ENCODE measurements around the gene ABTB2.

ABTB2 gene

DNA sequence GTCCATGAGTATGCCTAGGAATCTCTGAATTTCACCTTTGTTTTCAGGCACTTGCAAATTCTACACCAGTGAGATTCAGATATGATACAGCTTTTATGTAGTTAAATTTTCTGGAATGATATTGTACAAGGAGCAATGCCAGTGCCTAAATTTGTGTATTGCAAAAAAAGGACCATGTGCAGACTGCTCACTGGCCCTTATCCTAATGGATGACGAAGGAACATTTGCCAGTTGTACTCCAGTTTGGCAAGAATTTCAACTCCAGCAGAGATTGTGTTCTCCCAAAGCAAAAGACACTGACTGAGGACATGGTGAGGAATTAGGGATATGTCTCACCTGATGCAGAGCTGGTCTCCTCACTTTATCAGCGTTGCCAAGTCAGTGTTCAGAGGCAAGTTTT lies 243.8 kb downstream of the ABTB2 start:
- no peak for DNase-seq (ENCODE audit: extremely low read depth, low read depth)
- TF ChIP-seq, protein P1, sequence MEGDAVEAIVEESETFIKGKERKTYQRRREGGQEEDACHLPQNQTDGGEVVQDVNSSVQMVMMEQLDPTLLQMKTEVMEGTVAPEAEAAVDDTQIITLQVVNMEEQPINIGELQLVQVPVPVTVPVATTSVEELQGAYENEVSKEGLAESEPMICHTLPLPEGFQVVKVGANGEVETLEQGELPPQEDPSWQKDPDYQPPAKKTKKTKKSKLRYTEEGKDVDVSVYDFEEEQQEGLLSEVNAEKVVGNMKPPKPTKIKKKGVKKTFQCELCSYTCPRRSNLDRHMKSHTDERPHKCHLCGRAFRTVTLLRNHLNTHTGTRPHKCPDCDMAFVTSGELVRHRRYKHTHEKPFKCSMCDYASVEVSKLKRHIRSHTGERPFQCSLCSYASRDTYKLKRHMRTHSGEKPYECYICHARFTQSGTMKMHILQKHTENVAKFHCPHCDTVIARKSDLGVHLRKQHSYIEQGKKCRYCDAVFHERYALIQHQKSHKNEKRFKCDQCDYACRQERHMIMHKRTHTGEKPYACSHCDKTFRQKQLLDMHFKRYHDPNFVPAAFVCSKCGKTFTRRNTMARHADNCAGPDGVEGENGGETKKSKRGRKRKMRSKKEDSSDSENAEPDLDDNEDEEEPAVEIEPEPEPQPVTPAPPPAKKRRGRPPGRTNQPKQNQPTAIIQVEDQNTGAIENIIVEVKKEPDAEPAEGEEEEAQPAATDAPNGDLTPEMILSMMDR (IDR thresholded peaks at IDR 0.05; ENCODE audit: low read depth, low read length, missing control alignments) = no peak
- no peak overlapping the region for H3K4me3 ChIP-seq (replicated peaks; ENCODE audit: low read depth, low read length)

DNA sequence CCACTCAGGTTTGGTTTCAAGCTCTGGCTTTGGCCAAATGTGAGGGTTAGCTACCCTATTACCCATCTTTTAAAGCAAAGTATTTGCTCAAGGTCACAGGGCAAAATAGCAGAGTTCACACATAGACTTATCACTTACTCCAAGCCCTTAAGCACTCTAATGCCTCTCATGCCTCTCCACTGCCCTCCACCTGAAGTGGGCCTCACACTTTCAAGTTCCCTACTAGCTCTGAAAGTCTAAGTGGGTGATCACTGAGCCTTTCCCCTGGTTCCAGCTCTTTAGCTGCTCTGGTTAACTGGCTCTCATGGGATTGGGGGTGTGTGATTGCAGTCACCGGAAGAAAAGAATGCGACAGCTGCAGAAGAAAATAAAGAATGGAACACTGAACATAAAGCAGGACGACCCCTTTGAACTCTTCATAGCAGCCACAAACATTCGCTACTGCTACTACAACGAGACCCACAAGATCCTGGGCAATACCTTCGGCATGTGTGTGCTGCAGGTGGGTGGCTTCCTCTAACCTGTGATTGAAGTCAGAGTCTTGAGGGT lies 246.0 kb downstream of the ABTB2 start:
- DNase-seq (ENCODE audit: extremely low read depth, low read depth) = no peak
- TF ChIP-seq, protein P1 (IDR thresholded peaks at IDR 0.05; ENCODE audit: low read depth, low read length, missing control alignments) = no peak
- H3K4me3 ChIP-seq (replicated peaks; ENCODE audit: low read depth, low read length) = no peak overlapping the region

DNA sequence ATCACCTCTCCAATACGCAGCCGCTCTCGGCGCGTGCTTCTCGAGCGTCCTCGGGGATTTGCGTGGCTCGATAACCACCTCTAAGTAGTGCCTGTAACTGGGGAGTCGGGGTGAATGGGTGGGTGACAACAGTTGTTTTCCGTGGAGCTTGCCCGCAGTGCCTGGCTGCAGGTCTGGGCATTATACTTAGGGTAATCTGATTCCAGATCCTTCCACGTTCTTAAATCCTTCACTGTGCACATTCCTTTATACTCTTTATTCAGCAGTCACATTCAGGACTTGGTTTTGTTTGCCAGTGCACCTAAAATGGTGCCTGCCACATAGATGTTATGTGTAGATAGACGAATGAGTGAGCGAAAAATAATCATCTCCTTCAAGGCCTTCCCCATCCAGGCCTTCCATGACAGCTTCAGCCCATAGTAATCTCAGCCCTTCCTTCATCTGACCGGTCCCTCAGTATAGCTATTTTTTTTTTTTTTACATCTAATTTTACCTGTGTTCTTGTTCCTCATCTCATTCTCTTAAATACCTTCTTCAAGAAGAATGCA lies 251.8 kb downstream of the ABTB2 start:
- TF ChIP-seq, protein P1 (IDR thresholded peaks at IDR 0.05; ENCODE audit: low read depth, low read length, missing control alignments) = no peak
- no peak for DNase-seq (ENCODE audit: extremely low read depth, low read depth)
- H3K4me3 ChIP-seq (replicated peaks; ENCODE audit: low read depth, low read length) = peak overlapping the region; percentile 73

DNA sequence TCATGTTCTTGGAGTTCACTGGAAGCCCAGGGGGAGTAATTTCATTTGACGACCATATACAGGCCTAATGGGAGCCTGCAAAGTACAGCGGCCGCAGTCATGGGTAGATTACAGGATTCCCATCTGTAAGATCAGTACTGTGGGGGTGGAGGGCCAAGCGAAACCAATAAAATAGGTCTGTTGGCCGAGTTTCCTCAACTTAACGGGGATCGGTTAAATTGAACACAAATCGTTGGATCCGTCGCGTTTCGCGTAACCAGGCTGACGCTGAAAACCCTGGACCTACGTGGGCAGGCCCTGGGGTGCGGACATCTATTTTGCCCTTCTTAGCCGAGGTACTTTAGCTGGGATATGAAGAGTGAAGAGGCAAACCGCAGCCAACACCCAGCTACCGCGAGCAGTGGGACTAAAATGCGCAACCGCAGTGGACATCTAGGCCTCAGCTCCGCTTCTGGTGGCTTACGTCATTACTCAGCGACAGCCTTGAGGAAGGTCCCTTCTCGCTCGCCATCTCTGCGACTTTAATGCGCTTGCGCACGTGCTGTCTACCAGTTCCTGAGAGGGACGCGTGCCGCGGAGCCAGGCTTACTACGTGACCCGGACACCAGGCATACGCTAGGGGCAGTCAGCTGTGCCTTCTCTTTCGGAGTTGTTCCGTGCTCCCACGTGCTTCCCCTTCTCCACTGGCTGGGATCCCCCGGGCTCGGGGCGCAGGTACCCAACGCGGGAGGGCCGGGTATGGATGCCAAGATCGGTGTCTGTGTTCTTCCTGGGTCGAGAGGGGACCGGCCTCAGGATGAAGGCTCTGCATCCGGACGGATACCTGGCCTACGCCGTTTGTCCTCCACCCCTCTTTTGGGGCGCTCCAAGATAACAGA lies 252.5 kb downstream of the ABTB2 start, which contains the start of gene NAT10:
Gene NAT10 (plus strand): TSS at position 551 of the 878 bp plus-strand sequence. CDS start 2,597 bp downstream, outside the sequence.
- peak; percentile 99 for DNase-seq (ENCODE audit: extremely low read depth, low read depth)
- TF ChIP-seq, protein P1 (IDR thresholded peaks at IDR 0.05; ENCODE audit: low read depth, low read length, missing control alignments) = no peak
- peak within 1 kb of the TSS; percentile 73 for H3K4me3 ChIP-seq (replicated peaks; ENCODE audit: low read depth, low read length)

DNA sequence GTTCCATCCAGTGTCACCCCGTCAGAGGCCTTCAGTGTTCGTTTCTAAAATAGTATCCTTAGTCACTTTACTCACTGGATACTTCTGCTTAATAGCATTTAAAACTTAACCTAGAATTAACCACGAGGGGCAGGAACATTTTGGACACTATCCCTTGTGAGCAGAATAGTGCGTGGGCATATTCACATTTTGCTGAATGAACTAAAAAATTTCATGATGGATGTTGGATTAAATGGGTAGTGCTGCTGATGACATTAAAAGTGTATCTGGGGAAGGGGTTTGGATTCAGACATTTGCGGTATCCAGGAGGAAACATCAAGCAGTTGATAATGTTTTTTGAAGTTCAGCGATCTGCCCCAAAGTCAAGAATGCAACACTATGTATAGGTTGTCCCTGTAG lies 253.1 kb downstream of the ABTB2 start:
- TF ChIP-seq, protein P1 (IDR thresholded peaks at IDR 0.05; ENCODE audit: low read depth, low read length, missing control alignments) = no peak
- H3K4me3 ChIP-seq (replicated peaks; ENCODE audit: low read depth, low read length) = peak overlapping the region; percentile 73
- no peak for DNase-seq (ENCODE audit: extremely low read depth, low read depth)

Measured in HFF-Myc (cell line).